Activated CD4-positive, alpha-beta T cell treated with anti-CD3 and anti-CD28 coated beads for 36 hours (primary cell): ENCODE data around the gene GNL2. TPM values are rescaled to one million over a fixed set of nuclear protein-coding genes. Genes with fewer than 3 reads are reported as not detected.

ENCODE experiments used
- ATAC-seq: fragments of 200-7000 bp; cut with Tn5 transposase; one replicate; pipeline ENCODE4 v1.10.0; 2021; ENCODE audit warnings: mild to moderate bottlenecking, moderate library complexity
- CTCF ChIA-PET: fragments of 350-600 bp; sonication (Branson Sonifier 250); formaldehyde crosslinking; loops from one replicate; lab custom pipeline; 2021; ENCODE audit warnings: antibody characterized with exemption; lab: Charles Lee
- POLR2A ChIA-PET: fragments of 350-600 bp; sonication (Branson Sonifier 250); formaldehyde crosslinking; loops from one replicate; lab custom pipeline; 2021; ENCODE audit warnings: antibody characterized with exemption, inconsistent platforms; lab: Charles Lee
- DNase-seq: peaks from one replicate; pipeline ENCODE4 v3.0.0-alpha.2; 2020
- H3K27ac Mint-ChIP-seq: one replicate; pipeline ENCODE4 v1.8.0; 2021; ENCODE audit warnings: mixed read lengths
- H3K27me3 Mint-ChIP-seq: one replicate; pipeline ENCODE4 v1.8.0; 2021; ENCODE audit warnings: mixed read lengths
- H3K36me3 Mint-ChIP-seq: one replicate; pipeline ENCODE4 v1.8.0; 2021; ENCODE audit warnings: low read depth, mixed read lengths
- H3K4me1 Mint-ChIP-seq: one replicate; pipeline ENCODE4 v1.8.0; 2021; ENCODE audit warnings: mixed read lengths
- H3K4me3 Mint-ChIP-seq: one replicate; pipeline ENCODE4 v1.8.0; 2021; ENCODE audit warnings: mild to moderate bottlenecking, moderate library complexity, mixed read lengths
- H3K9me3 Mint-ChIP-seq: one replicate; pipeline ENCODE4 v1.8.0; 2021; ENCODE audit warnings: low read depth, mixed read lengths
- intact Hi-C, 2 experiments: fragments of 100-400 bp; cut with DNase I in 1 of 2; cut with micrococcal nuclease in 1 of 2; formaldehyde crosslinking; loops; one replicate each; pipeline versions ENCODE4 v1.14.2 to v1.15.1; 2022 to 2024; cut with DNase I, micrococcal nuclease
- total RNA-seq, 2 experiments: library from RNA; stranded (reverse); gene quantifications; one replicate each; pipeline ENCODE4 v1.2.3, GENCODE V29; 2021

Gene GNL2
- total RNA-seq: 10 to 100 TPM; 82.3 to 98.8 TPM

DNA sequence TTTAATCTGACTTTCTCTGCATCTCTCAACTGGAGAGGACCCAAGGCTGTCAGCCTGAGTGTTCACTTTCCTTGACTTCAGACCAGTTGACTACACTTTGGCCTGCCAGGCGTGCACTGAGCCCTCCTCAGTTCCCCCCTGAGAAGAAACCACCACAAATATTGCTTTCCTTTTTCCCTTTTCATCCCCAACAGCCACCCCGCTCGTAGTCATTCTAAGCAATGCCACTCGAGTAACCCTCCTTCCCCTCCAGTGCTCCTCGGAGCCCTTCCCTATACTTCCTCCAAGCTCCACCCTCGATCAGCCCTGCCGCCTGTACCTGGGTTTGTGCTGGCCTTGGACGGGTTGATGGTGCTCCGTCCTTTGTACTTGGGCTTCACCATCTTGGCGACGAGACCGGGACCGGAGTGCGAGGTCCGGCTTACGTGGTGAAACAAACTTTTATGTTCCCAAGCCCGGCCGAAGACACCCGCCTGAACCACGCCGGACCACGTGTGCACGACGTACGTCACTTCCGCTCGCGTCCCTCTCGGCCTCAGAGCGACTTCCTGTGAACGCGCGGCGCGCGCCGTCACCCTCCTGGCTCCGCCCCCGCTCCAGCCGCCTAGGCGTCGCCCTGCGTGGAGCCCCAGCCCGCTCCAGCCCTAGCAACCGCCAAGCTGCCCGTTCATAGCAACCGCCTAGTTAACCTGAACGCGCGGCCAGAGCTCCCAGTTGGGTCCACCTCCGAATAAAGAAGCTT, at the start of gene GNL2:
GNL2 (minus strand) TSS at position 498 of the 742 bp plus-strand sequence; CDS start at position 383, 115 bp downstream.
- ChIA-PET POLR2A (interaction anchor here (0.6 to 1.3 kb wide), 5 partner anchors 19 to 103 kb away, joined by 3 to 4 read pairs (median 3); a partner anchor contains a TSS), CTCF (interaction anchor here (0.5 to 1.4 kb wide), 9 partner anchors 31 to 395 kb away, joined by 3 to 7 read pairs (median 3); partner anchors contain the start of gene MEAF6)
- peaks cover 35% of the 10 kb centered on the region for H3K36me3 Mint-ChIP-seq
- intact Hi-C loops: loop anchor here (1.0 to 10.0 kb wide), 13 partner anchors 21 to 399 kb away; partner anchors contain the start of genes MTF1 (in 2 of the 2), CDCA8 (in 1 of the 2), SF3A3 (in 1 of the 2) and SNIP1 (in 1 of the 2)
- H3K27me3 Mint-ChIP-seq: no peaks in the 10 kb centered on the region
- no peaks in the 10 kb centered on the region for H3K9me3 Mint-ChIP-seq
- DNase-seq (peak; percentile 99), ATAC-seq (peak; percentile 98)
- H3K4me1 Mint-ChIP-seq: peaks cover 37% of the 10 kb centered on the region
- H3K4me3 Mint-ChIP-seq: peak within 1 kb of the TSS; percentile 98
- peak within 1 kb of the TSS; percentile 92 for H3K27ac Mint-ChIP-seq

DNA sequence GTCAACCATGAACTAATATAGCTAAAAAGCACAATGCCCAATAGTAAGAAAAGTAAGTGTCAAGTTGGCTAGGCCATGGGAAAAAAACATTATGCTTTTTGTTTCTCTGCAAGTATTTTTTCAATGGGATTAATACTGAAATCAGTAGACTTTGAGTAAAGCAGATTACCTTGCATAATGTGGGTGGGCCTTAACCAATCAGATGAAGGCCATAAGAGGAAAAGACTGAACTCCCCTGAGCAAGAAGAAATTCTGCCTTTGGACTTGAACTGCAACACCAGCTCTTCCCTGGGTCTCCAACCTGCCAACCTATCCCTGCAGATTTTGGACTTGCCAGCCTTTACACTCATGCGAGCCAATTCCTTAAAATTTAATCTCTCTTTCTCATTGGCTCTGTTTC, 45.3 kb upstream of the GNL2 start:
- ATAC-seq (no peak), DNase-seq (no peak)
- no peak overlapping the region for H3K27ac Mint-ChIP-seq
- H3K4me3 Mint-ChIP-seq: no peak overlapping the region
- ChIA-PET CTCF (no interaction called here), POLR2A (no interaction called here)
- H3K9me3 Mint-ChIP-seq: no peaks in the 10 kb centered on the region
- peaks cover 20% of the 10 kb centered on the region for H3K27me3 Mint-ChIP-seq
- H3K36me3 Mint-ChIP-seq: no peaks in the 10 kb centered on the region
- intact Hi-C loops: no loop called here
- H3K4me1 Mint-ChIP-seq: no peaks in the 10 kb centered on the region

DNA sequence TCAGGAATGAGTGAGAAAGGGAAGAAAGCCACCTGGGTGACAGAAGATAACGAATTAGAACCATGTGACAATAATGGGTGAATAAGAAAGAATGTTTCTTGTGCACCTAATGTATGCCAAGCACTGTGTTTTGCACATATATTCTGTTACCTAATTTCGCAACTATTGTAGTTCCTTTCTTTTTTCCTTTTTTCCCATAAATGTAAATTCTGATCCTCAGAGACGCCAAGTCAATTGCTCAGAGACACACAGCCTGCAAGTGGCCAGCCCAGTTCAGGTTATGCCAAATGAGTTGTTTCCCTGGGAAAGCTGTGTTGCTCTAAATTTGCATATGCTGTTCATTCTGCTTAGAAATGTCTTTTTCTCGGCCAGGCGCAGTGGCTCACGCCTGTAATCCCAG, 40.7 kb upstream of the GNL2 start:
- DNase-seq: no peak
- Mint-ChIP-seq H3K4me1 (peaks cover 6% of the 10 kb centered on the region), H3K9me3 (no peaks in the 10 kb centered on the region), H3K27ac (no peak overlapping the region), H3K27me3 (peaks cover 50% of the 10 kb centered on the region), H3K36me3 (no peaks in the 10 kb centered on the region), H3K4me3 (no peak overlapping the region)
- intact Hi-C loops: loop anchor here in 1 of 2 experiments (10.0 kb wide), 1 partner anchor 602 kb away; the partner anchor contains the start of gene GRIK3
- no peak for ATAC-seq
- ChIA-PET CTCF (interaction anchor here (0.9 kb wide), 1 partner anchor 47 kb away, joined by 3 read pairs; no protein-coding TSS in a partner anchor), POLR2A (no interaction called here)

DNA sequence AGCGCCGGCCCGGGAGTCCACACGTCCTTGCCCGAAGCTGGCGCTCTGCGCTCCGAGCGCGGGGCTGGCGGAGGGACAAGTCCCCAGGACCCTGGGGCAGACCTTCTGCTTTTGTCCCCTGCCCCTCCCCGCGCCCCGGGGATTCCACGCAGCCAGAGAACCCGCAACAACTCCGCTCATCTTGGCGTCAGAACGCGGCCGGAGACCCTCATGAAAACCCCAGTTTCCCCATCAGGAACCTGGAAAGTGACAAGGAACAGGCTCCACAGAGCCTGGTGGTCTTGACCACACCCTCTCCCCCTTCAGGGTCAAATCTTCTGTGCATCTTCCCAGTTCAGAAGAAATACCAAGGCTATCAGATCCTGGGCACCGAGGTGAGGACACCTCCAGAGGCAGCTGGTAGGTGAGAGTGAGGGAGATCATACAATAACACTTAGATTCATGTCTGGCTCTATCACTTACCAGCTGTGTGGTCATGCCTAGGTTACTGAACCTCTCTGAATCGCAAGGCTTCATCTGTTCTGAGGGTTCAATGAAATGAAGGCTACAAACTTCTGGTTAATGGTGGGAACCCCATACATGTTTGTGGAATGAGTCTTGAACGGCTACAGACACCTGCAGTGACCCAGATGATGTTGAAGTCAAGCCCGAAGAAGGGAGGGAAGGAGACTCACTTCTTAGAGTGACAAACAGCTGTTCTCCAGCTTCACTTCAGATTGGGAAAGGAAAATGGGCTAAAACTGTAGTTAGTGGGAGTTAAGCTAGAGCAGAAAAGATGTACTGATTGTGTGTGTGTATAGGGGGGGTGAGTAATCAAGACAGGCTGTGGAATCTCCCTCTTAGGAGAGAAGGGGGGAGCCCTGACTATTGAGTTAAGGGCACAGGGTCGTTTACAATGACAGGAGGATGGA, 39.5 kb upstream of the GNL2 start:
- peaks cover 6% of the 10 kb centered on the region for H3K4me1 Mint-ChIP-seq
- H3K36me3 Mint-ChIP-seq: no peaks in the 10 kb centered on the region
- DNase-seq: no peak
- peaks cover 59% of the 10 kb centered on the region for H3K27me3 Mint-ChIP-seq
- ChIA-PET CTCF (interaction anchor here (0.5 to 0.6 kb wide), 2 partner anchors 43 to 57 kb away, joined by 3 to 4 read pairs; no protein-coding TSS in a partner anchor), POLR2A (no interaction called here)
- no peaks in the 10 kb centered on the region for H3K9me3 Mint-ChIP-seq
- intact Hi-C loops: loop anchor here in 1 of 2 experiments (10.0 kb wide), 1 partner anchor 600 kb away; the partner anchor contains the start of gene GRIK3
- H3K27ac Mint-ChIP-seq: no peak overlapping the region
- no peak for ATAC-seq
- H3K4me3 Mint-ChIP-seq: no peak overlapping the region

DNA sequence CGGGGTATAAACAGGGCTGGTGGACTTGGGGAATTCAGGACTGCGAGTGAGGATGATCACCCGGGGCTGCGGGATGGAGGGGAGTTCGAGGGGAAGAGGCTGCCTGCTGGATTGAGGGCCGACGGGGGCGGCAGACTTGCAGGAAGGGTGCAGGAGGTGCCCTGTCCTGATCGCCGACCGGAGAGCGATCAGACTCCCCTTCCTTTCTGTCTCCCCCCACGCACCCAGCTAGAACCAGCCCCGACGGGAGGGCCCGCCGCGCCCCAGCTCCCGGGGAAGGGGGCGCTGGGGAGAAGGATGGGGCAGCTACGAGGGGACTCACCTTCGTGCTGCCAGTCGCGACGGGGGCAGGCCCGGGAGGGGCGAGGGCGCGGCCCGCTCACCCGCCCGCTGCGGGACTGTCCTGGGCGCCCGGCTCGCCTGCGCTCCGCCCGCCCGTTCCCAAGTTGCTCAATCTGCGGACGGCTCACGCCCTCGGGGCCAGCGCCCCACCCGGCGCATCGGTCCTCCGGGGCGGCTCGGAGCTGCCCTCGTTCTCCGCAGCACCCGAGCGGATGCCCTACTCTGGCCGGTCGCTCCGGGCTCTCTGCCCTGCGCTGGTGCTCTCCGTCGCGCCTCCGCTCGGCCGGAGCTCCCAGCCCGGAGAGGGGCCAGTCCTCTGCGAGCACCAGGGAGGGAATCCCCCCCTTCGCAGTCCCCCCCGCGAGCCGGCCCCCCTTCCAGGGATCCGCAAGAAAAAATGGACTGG, 38.7 kb upstream of the GNL2 start, which contains the start of gene RSPO1:
RSPO1 (minus strand) TSS at position 649 of the 748 bp plus-strand sequence. CDS start 5,231 bp downstream, outside the sequence.
- ATAC-seq: no peak
- POLR2A ChIA-PET: no interaction called here
- H3K9me3 Mint-ChIP-seq: no peaks in the 10 kb centered on the region
- DNase-seq: peak; percentile 11
- H3K4me1 Mint-ChIP-seq: peaks cover 6% of the 10 kb centered on the region
- peaks cover 66% of the 10 kb centered on the region for H3K27me3 Mint-ChIP-seq
- no peak within 1 kb of the TSS for H3K27ac Mint-ChIP-seq
- no peaks in the 10 kb centered on the region for H3K36me3 Mint-ChIP-seq
- CTCF ChIA-PET: interaction anchor here (0.6 kb wide), 1 partner anchor 44 kb away, joined by 3 read pairs; no protein-coding TSS in a partner anchor
- intact Hi-C loops: loop anchor here in 1 of 2 experiments (10.0 kb wide), 1 partner anchor 600 kb away; the partner anchor contains the start of gene GRIK3
- no peak within 1 kb of the TSS for H3K4me3 Mint-ChIP-seq

DNA sequence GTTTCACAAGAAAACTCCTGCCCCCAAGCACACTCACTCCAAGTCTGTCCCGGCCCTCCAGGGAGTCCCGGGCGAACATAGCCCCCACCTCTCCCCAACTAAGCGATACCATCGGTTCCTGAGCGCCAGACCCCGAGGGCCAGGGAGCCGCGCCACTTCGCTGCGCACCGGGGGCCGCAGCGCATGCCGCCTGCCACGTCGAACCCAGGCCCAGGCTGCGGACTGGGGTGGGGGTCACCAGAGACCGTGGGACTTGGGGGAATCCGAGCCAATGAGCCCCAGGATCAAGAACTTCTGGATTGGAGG, 38.2 kb upstream of the GNL2 start:
- Mint-ChIP-seq H3K4me1 (peaks cover 6% of the 10 kb centered on the region), H3K27ac (no peak overlapping the region), H3K9me3 (no peaks in the 10 kb centered on the region), H3K27me3 (peaks cover 67% of the 10 kb centered on the region), H3K36me3 (no peaks in the 10 kb centered on the region), H3K4me3 (no peak overlapping the region)
- ATAC-seq (no peak), DNase-seq (no peak)
- ChIA-PET CTCF (no interaction called here), POLR2A (no interaction called here)
- intact Hi-C loops: loop anchor here in 1 of 2 experiments (10.0 kb wide), 1 partner anchor 599 kb away; the partner anchor contains the start of gene GRIK3

DNA sequence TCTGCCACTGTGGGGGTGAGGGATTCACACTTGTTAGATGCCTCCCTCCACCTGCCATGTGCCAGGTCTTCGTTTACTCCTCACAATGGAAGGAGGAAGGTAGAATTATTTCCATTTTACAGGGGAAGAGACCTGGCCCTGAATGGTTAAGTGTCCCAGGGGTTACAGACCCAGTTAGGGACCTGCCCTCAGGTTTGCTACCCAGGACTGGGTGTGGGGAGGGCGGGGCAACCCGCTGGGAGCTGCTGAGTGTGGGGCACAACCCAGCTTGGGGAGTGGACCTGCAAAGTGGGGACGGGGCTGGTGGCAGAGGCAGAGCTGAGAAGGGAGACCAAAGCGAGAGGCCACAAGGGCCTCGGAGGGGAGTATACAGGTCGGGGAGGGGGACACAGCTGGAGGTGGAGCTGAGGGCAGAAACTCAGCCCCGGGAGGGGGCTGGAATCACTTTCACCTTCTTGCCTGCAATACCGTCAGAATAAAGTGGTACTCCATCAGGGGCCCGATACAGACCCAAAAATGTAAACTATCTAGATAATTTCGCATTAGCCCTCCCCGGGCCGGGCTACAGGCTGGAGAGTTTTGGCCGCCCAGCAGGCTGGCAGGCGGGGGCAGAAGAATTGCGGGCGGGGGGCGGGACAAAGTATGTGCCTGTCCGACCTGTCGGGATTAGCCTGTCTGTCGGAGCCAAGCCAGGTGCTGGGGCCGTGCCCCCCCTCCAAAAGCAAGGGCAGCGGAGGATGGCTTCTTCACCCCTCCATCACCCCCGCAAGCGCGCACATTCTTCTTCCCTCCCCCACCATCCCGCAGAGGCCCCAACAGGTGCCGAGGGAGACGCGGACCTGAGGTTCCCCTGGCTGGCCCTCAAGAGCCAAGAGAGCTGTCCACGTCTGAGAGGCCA, 37.6 kb upstream of the GNL2 start:
- intact Hi-C loops: loop anchor here in 1 of 2 experiments (10.0 kb wide), 1 partner anchor 598 kb away; the partner anchor contains the start of gene GRIK3
- Mint-ChIP-seq H3K9me3 (no peaks in the 10 kb centered on the region), H3K4me3 (no peak overlapping the region), H3K36me3 (no peaks in the 10 kb centered on the region), H3K27me3 (peaks cover 69% of the 10 kb centered on the region), H3K27ac (no peak overlapping the region), H3K4me1 (peaks cover 6% of the 10 kb centered on the region)
- ChIA-PET POLR2A (no interaction called here), CTCF (no interaction called here)
- DNase-seq: no peak
- no peak for ATAC-seq

DNA sequence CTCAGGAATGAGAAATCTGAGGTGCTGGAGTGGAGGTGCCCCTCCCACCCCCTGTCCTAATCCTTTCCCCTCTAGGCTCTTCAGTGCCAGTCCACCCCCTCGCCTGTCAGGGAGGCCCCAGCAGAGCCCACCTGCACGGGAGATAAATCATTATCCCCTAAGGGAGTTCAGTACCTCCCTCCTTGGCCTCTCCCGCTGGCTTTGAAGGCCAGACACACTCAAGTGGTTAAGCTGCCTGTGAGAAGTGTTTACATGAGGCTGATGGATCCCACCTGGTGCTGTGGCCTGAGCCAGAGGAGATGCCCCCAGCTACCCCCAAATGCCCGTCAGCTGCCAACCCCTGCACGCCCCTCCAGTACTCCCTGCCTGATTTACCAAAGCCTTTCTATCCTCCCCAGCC, 35.3 kb upstream of the GNL2 start:
- Mint-ChIP-seq H3K27ac (no peak overlapping the region), H3K36me3 (no peaks in the 10 kb centered on the region), H3K4me1 (peaks cover 6% of the 10 kb centered on the region), H3K4me3 (no peak overlapping the region), H3K9me3 (no peaks in the 10 kb centered on the region), H3K27me3 (peaks cover 63% of the 10 kb centered on the region)
- ChIA-PET CTCF (interaction anchor here (0.6 to 0.8 kb wide), 2 partner anchors 12 to 1641 kb away, joined by 3 read pairs; no protein-coding TSS in a partner anchor), POLR2A (no interaction called here)
- ATAC-seq (no peak), DNase-seq (no peak)
- intact Hi-C loops: loop anchor here in 1 of 2 experiments (10.0 kb wide), 1 partner anchor 596 kb away; the partner anchor contains the start of gene GRIK3

DNA sequence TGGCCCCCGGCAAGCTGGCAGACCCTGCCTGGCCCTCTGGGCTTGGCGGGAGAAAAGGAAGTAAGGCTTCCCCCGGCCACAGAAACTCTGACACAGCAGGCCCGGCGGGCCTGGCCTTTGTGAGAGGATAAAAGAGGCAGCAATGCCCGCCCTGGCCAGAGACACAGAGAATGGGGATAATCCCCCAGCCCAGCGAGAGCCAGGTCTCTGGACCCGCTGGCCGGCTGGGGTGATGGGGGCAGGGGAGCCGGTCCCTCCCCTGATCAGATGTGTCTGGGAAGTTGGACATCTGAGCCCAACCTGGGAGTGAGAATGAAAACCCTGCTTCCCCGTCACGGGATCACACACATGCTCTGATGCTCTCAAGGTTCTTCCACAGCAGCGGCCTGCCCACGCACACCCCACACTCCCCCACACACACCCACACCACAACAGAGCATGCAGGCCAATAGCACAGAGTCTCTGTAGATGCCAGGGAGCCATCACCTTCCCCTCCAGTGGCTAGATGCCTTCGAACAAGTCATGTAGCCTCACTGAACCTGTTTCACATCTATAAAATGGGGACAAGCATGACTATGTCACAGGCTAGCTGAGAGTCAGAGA, 34.8 kb upstream of the GNL2 start:
- ChIA-PET POLR2A (no interaction called here), CTCF (interaction anchor here (0.5 to 1.0 kb wide), 3 partner anchors 27 to 1642 kb away, joined by 3 read pairs; no protein-coding TSS in a partner anchor)
- Mint-ChIP-seq H3K4me3 (no peak overlapping the region), H3K4me1 (peaks cover 6% of the 10 kb centered on the region), H3K36me3 (no peaks in the 10 kb centered on the region), H3K27me3 (peaks cover 58% of the 10 kb centered on the region), H3K27ac (no peak overlapping the region), H3K9me3 (no peaks in the 10 kb centered on the region)
- intact Hi-C loops: loop anchor here in 1 of 2 experiments (10.0 kb wide), 1 partner anchor 596 kb away; the partner anchor contains the start of gene GRIK3
- ATAC-seq: no peak
- no peak for DNase-seq
